Fibroblast of villous mesenchyme (primary cell): ENCODE data around the gene SULF2. TPM values are rescaled to one million over a fixed set of nuclear protein-coding genes. Genes with fewer than 3 reads are reported as not detected.

Experiments
- DNase-seq: peaks from one replicate; pipeline ENCODE4 v3.0.0-alpha.2; 2010; ENCODE audit warnings: low read depth
- H3K4me3 ChIP-seq: 2 replicates; pipeline ENCODE4 v1.5.1; 2011; ENCODE audit warnings: low read depth, mild to moderate bottlenecking, low read length
- total RNA-seq: library from RNA; depleted of rRNA; stranded (reverse); fragments of >200 nt; gene quantifications from 2 replicates; pipeline ENCODE4 v1.2.3, GENCODE V29; 2012
- TF ChIP-seq, protein P1 (sequence below): IDR thresholded peaks from 2 replicates; pipeline ENCODE4 v1.5.1; 2012; ENCODE audit warnings: low read depth, mild to moderate bottlenecking, low read length; ENCODE audit not compliant: insufficient read depth

SULF2 gene
- total RNA-seq, 1 donor, result 3.5 TPM

DNA sequence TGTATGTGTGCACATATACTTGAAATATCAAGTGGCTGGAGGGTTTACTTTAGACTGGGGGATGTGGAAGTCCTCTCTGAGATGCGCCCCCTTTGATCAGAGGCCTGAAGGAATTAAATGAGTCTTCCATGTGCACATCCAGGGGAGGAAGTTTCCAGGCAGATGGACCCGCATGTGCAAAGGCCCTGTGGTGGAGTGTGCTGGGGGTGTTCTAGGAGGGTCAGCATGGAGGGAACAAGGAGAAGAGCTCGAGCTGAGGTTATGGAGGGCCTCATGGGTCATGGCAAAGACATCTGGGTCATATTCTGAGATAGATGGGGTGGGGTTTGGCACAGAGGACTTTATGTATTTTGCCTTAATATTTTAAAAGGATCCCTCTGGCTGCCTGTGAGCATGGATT lies 17.7 kb upstream of the SULF2 start:
- DNase-seq, result no peak
- H3K4me3 ChIP-seq, result no peak overlapping the region
- TF ChIP-seq, protein P1, sequence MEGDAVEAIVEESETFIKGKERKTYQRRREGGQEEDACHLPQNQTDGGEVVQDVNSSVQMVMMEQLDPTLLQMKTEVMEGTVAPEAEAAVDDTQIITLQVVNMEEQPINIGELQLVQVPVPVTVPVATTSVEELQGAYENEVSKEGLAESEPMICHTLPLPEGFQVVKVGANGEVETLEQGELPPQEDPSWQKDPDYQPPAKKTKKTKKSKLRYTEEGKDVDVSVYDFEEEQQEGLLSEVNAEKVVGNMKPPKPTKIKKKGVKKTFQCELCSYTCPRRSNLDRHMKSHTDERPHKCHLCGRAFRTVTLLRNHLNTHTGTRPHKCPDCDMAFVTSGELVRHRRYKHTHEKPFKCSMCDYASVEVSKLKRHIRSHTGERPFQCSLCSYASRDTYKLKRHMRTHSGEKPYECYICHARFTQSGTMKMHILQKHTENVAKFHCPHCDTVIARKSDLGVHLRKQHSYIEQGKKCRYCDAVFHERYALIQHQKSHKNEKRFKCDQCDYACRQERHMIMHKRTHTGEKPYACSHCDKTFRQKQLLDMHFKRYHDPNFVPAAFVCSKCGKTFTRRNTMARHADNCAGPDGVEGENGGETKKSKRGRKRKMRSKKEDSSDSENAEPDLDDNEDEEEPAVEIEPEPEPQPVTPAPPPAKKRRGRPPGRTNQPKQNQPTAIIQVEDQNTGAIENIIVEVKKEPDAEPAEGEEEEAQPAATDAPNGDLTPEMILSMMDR, result no peak

DNA sequence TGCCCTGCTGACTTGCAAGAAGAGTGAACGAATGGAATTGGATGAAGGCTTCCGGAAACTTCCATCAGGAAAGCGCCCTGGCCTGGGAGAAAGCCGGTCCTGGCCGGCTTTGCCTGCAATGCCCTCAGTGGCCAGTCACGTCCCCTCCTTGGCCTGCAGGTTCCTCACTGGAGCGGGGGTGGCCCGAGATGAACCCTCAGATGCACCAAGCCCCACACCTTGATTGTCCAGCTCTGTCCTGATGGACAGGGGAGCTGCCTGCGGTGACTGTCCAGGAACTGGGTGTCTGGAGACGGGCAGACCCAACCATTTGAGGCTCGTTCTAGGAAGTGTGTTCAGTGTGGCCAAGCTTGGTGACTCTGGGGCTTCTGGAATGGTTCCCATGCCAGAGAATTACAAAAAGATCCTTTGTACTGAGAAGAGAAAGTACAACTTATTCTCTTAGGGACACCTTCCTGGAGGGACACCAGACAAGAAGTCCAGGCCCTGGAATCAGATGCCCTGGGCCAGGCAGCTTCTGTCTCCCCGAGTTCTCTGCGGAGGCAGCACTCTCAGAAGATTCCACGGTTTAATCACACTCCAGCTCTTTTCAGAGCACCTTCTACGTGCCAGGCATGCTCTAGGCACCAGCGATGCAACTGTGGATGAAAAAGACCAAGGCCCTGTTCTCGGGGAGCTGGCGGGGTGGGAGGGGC lies 17.1 kb upstream of the SULF2 start:
- no peak overlapping the region for H3K4me3 ChIP-seq
- no peak for DNase-seq
- TF ChIP-seq, protein P1, result no peak

- TF ChIP-seq, protein P1, result no peak
- no peak overlapping the region for H3K4me3 ChIP-seq
- no peak for DNase-seq
Observed at GRCh38 chr20:47801759-47802158, 16.5 kb upstream of the SULF2 start.

- TF ChIP-seq, protein P1, result no peak
- no peak overlapping the region for H3K4me3 ChIP-seq
- no peak for DNase-seq
Observed at GRCh38 chr20:47801079-47801478, 15.8 kb upstream of the SULF2 start.

DNA sequence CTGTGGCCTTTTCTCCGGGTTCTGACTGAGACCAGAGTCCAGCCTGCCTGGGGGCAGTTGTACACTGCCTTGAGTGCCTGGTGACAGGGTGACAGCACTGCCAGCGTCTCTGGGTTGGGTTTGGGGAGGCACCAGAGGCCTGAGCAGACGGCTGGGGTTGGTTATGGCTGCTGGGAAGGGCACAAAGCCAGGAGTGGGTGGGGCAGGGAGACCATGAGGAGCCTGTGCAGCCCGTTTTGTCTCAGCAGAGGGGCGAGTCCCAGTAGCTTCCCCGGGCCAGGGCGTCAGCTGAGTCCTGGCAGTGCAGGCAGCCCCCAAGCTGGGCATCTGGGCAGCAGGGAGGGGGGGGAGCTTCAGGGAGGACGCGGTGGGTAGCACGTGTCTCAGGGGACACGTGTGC lies 15.3 kb upstream of the SULF2 start:
- no peak overlapping the region for H3K4me3 ChIP-seq
- TF ChIP-seq, protein P1, result no peak
- DNase-seq, result no peak

GRCh38 chr20:47799116-47799715 lies 13.9 kb upstream of the SULF2 start:
- no peak for DNase-seq
- TF ChIP-seq, protein P1, result no peak
- no peak overlapping the region for H3K4me3 ChIP-seq

- DNase-seq, result no peak
- no peak overlapping the region for H3K4me3 ChIP-seq
- TF ChIP-seq, protein P1, result no peak
Observed at GRCh38 chr20:47796971-47797370, 11.7 kb upstream of the SULF2 start.
